GM12875 (cell line): ENCODE data around the gene TMEM175.
A peak's percentile ranks its signal among the peaks of the same experiment; 100 is the strongest.
"Not testable (repeated sequence)": the region's sequence is repeated elsewhere in the genome, so short reads cannot be mapped to it uniquely, and the experiment has no call there.

Experiments used
- H3K4me3 ChIP-seq: one replicate; pipeline ENCODE4 v1.5.1; 2011; ENCODE audit warnings: low read depth, low read length, control low read depth
- TF ChIP-seq, protein P1 (sequence below): IDR thresholded peaks from 2 replicates; pipeline ENCODE4 v1.5.1; 2011; ENCODE audit warnings: low read depth, mild to moderate bottlenecking, control low read depth, inconsistent platforms, low read length, moderate library complexity, borderline replicate concordance; ENCODE audit not compliant: insufficient read depth

TMEM175 gene

DNA sequence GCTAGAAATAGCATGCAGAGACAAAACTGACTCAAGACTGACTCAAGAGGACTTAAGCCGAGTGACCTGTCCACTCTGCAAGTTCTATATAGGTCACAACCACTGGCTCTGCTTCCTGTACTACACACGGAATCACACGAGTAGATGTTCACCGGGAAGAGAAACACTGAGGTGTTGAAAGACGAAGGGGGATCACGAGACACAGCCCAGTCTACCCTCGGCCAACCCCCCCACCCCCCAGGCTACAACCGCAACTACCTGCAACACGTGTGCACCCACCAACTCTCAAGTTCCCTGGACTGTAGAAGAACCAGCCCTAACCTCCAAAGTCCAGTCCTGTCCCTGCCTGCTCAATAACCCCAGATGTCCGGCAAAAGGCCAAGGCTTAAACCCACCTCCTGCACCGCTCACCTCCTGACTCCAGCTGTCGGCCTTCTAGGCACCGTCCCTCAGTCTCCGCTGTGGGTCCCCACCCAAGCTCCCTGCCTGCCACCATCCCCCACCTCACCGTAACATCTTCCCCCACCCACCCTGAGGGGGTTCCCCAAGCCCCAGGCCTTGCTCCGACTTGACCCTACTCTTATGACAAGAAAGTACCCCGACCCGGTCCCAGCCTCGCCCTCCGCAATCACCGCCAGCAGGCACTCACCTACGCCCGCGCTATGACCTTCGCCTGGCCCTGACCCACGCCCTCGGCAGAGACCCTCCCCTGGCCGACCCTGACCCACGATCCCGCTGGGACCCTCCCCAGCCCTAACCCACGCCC, 883 bp upstream of the TMEM175 start:
- H3K4me3 ChIP-seq: peak overlapping the region; percentile 98
- TF ChIP-seq, protein P1, sequence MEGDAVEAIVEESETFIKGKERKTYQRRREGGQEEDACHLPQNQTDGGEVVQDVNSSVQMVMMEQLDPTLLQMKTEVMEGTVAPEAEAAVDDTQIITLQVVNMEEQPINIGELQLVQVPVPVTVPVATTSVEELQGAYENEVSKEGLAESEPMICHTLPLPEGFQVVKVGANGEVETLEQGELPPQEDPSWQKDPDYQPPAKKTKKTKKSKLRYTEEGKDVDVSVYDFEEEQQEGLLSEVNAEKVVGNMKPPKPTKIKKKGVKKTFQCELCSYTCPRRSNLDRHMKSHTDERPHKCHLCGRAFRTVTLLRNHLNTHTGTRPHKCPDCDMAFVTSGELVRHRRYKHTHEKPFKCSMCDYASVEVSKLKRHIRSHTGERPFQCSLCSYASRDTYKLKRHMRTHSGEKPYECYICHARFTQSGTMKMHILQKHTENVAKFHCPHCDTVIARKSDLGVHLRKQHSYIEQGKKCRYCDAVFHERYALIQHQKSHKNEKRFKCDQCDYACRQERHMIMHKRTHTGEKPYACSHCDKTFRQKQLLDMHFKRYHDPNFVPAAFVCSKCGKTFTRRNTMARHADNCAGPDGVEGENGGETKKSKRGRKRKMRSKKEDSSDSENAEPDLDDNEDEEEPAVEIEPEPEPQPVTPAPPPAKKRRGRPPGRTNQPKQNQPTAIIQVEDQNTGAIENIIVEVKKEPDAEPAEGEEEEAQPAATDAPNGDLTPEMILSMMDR: no peak

DNA sequence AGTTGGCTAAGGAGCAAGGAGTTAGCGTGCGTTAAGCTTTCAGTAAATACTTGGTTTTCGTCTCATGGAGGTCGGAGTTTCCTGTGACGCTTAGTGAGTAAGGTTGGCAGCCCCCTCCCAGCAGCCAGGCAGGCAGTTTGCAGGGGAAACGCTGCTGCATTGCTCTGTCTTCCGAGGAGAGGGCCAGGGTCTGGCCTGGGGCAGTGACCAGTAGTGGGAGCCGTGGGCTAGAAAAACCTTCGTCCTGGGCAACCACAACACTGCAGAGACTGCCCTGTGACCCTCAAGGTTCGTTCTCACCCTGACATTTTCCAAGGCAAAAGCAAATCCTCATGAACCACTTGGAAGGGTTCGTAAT, 432 bp downstream of the TMEM175 start:
- TF ChIP-seq, protein P1: no peak

DNA sequence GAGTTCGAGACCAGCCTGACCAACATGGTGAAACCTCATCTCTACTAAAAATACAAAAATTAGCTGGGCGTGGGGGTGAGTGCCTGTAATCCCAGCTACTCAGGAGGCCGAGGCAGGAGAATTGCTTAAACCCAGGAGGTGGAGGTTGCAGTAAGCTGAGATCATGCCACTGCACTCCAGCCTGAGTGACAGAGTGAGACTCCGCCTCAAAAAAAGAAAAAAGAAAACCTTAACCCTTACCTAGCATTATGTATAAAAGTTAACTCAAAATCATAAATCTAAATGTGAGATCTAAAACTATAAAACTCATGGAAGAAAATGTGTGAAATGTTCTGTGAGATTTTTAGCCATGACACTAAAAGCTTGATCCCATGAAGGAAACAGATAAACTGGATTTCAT, 7.2 kb downstream of the TMEM175 start:
- not testable (repeated sequence) for H3K4me3 ChIP-seq

More for the DNA sequence above, 432 bp downstream of the TMEM175 start:
- peak overlapping the region; percentile 98 for H3K4me3 ChIP-seq

DNA sequence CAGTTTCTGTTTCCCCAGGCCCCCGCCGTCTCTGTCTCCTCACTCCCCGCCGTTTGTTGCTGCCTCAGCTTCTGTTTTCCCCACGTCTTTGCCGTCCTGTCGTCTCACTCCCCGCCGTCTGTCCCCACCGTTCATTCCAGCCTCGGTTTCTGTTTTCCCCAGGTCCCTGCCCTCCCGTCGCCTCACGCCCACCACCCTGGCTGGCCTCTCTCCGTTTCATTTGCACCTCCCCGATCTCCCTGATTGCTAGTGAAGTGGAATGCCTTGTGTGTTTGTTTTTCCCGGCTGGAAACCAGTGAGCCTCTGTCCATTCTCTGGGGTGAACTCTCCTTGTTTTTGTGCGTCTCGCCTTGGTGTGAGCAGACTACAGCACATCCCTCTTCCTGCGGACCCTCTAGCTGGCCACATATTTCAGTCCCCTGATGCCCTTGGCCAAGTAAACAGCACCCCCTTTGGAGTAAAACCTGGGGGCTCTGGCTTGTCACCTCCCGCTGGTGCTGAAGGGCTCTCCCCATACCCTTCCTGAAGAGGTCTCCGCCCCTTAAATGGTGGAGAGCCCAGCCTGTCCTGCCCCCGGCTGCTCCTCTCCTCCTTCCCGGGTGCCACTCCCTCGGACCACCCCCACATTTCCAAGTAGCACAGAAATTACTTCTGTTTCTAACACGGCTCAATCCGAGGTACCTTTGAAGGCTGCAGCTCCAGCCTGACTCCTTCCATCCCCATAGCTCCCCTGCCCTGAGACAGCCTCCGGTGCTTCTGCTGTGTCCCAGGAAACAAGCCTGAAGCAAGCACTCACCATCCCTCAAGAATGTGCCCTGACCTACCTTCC, 13.2 kb downstream of the TMEM175 start:
- TF ChIP-seq, protein P1: no peak
- H3K4me3 ChIP-seq: no peak overlapping the region

DNA sequence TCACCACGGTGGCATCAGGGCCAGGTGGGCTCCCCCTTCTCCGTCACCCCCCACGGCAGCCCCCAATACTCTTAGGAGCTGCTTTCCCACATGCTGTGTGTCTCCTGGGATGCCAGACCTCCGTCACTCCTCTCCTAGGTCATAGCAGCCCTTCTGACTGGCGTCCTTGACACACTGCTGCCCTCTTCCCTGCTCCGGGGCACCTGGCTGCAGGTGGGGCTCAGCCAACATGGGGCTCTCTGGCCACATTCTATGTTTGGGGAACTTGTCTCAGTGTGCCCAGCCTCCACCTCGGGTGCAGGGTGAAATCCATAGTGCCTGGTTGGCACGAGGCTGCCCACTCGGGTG, 13.8 kb downstream of the TMEM175 start:
- TF ChIP-seq, protein P1: no peak

DNA sequence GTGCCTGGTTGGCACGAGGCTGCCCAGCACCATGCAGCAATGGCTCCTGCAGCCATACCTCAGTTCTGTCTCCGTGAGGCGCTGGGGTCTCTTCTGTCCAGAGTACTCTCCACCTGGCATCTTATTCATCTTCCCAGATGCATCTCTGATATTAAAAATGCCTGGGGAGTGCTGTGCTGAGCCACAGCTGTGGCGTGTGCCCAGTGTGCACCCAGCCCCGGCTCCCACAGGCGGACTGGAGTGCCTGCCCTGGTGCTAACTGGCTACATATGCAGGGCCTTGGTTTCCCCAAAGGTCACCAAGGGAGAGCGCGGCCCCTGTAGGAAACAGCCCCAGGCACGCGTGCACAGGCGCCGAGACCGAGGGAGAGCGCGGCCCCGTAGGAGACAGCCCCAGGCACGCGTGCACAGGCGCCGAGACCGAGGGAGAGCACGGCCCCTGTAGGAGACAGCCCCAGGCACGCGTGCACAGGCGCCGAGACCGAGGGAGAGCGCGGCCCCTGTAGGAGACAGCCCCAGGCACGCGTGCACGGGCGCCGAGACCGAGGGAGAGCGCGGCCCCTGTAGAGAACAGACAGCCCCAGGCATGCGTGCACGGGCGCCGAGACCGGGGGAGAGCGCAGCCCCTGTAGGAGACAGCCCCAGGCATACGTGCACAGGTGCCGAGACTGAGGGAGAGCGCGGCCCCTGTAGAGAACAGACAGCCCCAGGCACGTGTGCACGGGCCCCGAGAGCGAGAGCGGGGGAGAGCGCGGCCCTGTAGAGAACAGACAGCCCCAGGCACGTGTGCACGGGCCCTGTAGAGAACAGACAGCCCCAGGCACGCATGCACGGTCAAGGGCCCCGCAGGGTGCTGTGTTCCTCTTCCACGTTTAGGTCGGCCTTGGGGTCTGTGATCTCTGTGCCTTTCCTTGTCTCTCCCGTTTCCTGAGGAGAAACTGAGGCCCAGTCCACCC, 14.5 kb downstream of the TMEM175 start:
- TF ChIP-seq, protein P1: no peak
- H3K4me3 ChIP-seq: no peak overlapping the region

More for the DNA sequence above, 13.8 kb downstream of the TMEM175 start:
- H3K4me3 ChIP-seq: no peak overlapping the region

DNA sequence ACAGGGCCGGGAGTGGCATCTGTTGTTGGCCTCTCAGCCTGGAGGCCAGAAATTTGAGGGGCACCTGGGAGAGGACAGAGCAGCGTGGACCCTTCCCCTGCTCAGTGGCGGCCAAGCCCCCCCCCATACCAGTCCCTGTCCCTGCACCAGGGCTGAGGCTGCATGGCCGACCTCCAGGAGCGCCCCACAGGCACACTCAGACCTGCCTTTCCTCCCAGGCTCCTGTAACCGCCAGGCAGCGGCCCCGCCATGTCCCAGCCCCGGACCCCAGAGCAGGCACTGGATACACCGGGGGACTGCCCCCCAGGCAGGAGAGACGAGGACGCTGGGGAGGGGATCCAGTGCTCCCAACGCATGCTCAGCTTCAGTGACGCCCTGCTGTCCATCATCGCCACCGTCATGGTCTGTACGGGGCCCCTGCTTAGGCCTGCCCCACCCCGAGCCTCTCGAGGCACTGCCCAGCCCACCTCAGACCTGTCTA, 15.3 kb downstream of the TMEM175 start:
- TF ChIP-seq, protein P1: no peak
- H3K4me3 ChIP-seq: no peak overlapping the region
